Fibroblast of skin of right biceps (primary cell): Measurements from ENCODE around the gene HORMAD2.
"Not testable (repeated sequence)": the region's sequence is repeated elsewhere in the genome, so short reads cannot be mapped to it uniquely, and the experiment has no call there.

ENCODE experiments used
- DNase-seq: peaks from one replicate; pipeline ENCODE4 v3.0.0-alpha.2; 2013

The HORMAD2 gene

GRCh38 chr22:30059346-30060020, 20.8 kb upstream of the HORMAD2 start:
- not testable (repeated sequence) for DNase-seq

- DNase-seq, result not testable (repeated sequence)
Measured at GRCh38 chr22:30061094-30061493, 19.2 kb upstream of the HORMAD2 start.

- DNase-seq, result no peak
Measured at GRCh38 chr22:30062259-30062658, 18.0 kb upstream of the HORMAD2 start.

- DNase-seq, result no peak
Measured at GRCh38 chr22:30062950-30063349, 17.3 kb upstream of the HORMAD2 start.

GRCh38 chr22:30064172-30064571, 16.1 kb upstream of the HORMAD2 start:
- DNase-seq, result no peak

- DNase-seq, result no peak
Measured at GRCh38 chr22:30073743-30074142, 6.5 kb upstream of the HORMAD2 start.

GRCh38 chr22:30074147-30074546, 6.1 kb upstream of the HORMAD2 start:
- DNase-seq, result no peak

- no peak for DNase-seq
Measured at GRCh38 chr22:30074994-30075393, 5.3 kb upstream of the HORMAD2 start.

GRCh38 chr22:30077279-30077880, 2.9 kb upstream of the HORMAD2 start:
- DNase-seq, result no peak

GRCh38 chr22:30078320-30079311, 1.6 kb upstream of the HORMAD2 start:
- no peak for DNase-seq

GRCh38 chr22:30080805-30081204, 541 bp downstream of the HORMAD2 start:
- no peak for DNase-seq

- no peak for DNase-seq
Measured at GRCh38 chr22:30086496-30086895, 6.2 kb downstream of the HORMAD2 start.

- DNase-seq, result peak; percentile 14
Measured at GRCh38 chr22:30087037-30087436, 6.8 kb downstream of the HORMAD2 start.

GRCh38 chr22:30087611-30088010, 7.3 kb downstream of the HORMAD2 start:
- DNase-seq, result no peak

- no peak for DNase-seq
Measured at GRCh38 chr22:30088468-30088867, 8.2 kb downstream of the HORMAD2 start.

GRCh38 chr22:30089655-30089974, 9.4 kb downstream of the HORMAD2 start:
- no peak for DNase-seq

GRCh38 chr22:30092686-30093085, 12.4 kb downstream of the HORMAD2 start:
- DNase-seq, result no peak

GRCh38 chr22:30094804-30095203, 14.5 kb downstream of the HORMAD2 start:
- no peak for DNase-seq

GRCh38 chr22:30097861-30098260, 17.6 kb downstream of the HORMAD2 start:
- DNase-seq, result no peak

GRCh38 chr22:30100770-30101169, 20.5 kb downstream of the HORMAD2 start:
- DNase-seq, result not testable (repeated sequence)

- DNase-seq, result peak; percentile 40
Measured at GRCh38 chr22:30104501-30105156, 24.4 kb downstream of the HORMAD2 start.

- no peak for DNase-seq
Measured at GRCh38 chr22:30105483-30105882, 25.2 kb downstream of the HORMAD2 start.

GRCh38 chr22:30113494-30113893, 33.2 kb downstream of the HORMAD2 start:
- DNase-seq, result no peak
